ENCODE measurements around the gene PGC. TPM values are rescaled to one million over a fixed set of nuclear protein-coding genes. Genes with fewer than 3 reads are reported as not detected.

PGC gene
- total RNA-seq, 4 donors from 2014 or later, result not detected

DNA sequence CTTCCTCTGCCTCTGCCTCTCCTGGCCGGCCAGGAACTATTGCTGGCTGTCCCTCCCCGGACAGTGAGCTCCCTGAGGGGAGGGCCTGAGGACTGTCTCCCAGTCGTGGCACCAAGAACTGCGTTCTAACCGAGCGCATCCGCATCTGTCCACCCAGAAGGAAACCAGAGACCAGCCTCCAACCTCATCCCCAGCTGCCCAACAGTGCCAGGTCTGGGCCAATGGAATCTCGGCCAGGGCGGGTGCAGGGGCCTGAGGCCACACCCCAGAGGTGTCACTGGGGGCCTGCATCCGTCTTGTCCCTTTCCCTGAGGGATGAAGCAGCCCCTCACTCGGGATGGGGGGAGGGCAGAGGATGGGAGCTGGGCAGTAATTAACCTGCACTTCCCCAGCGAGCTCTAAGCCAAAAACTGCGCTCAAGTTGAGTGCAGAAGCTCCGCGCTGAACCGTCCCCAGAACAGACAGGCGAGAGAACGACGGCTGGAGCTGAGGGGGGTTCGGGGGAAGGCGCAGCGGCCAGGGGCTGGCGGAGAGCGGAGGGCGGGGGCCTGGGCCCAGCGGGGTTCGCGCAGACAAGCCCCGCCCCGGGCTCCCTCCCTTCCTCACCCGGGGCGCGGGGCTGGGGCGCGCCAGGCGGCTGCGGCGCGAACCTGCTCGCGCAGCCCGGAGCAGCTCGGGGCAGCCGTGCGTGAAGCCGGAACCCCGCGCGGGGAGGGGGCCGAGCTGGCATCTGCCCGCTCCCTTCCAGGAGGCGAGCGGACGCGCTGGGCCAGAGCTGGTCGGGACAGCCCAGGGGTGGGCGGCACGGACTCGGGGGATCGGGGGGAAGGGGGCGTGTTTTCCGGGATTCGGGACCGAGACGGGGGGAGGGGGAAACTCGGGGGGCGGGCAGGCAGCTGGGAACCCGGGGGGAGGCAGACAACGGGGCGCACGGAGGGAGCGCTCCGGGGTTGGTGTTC, 13.2 kb downstream of the PGC start:
- DNase-seq (ENCODE audit: low spot score) (no peak), ATAC-seq (ENCODE audit: low FRiP score) (peak; percentile 67)
- TF ChIP-seq, protein P1, sequence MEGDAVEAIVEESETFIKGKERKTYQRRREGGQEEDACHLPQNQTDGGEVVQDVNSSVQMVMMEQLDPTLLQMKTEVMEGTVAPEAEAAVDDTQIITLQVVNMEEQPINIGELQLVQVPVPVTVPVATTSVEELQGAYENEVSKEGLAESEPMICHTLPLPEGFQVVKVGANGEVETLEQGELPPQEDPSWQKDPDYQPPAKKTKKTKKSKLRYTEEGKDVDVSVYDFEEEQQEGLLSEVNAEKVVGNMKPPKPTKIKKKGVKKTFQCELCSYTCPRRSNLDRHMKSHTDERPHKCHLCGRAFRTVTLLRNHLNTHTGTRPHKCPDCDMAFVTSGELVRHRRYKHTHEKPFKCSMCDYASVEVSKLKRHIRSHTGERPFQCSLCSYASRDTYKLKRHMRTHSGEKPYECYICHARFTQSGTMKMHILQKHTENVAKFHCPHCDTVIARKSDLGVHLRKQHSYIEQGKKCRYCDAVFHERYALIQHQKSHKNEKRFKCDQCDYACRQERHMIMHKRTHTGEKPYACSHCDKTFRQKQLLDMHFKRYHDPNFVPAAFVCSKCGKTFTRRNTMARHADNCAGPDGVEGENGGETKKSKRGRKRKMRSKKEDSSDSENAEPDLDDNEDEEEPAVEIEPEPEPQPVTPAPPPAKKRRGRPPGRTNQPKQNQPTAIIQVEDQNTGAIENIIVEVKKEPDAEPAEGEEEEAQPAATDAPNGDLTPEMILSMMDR (IDR thresholded peaks at IDR 0.05), result no peak

DNA sequence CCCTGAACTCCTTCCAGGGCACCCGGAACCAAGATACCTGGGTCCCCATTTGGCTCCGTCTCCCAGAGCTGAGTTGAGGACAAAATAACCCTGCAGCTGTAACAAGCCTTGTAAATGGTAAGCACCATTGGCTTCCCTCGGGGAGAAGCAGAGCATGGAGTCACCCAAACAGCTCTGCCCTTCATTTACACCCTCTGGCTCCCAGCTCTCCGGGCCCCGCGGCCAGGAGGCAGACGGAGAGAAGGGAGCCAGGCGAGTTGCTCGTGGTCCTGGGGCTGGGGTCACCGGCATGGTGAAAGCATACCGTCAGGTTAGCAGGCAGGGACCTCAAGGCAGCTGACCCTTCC, 13.9 kb downstream of the PGC start:
- DNase-seq (ENCODE audit: low spot score) (no peak), ATAC-seq (ENCODE audit: low FRiP score) (no peak)
- TF ChIP-seq, protein P1 (IDR thresholded peaks at IDR 0.05), result no peak

DNA sequence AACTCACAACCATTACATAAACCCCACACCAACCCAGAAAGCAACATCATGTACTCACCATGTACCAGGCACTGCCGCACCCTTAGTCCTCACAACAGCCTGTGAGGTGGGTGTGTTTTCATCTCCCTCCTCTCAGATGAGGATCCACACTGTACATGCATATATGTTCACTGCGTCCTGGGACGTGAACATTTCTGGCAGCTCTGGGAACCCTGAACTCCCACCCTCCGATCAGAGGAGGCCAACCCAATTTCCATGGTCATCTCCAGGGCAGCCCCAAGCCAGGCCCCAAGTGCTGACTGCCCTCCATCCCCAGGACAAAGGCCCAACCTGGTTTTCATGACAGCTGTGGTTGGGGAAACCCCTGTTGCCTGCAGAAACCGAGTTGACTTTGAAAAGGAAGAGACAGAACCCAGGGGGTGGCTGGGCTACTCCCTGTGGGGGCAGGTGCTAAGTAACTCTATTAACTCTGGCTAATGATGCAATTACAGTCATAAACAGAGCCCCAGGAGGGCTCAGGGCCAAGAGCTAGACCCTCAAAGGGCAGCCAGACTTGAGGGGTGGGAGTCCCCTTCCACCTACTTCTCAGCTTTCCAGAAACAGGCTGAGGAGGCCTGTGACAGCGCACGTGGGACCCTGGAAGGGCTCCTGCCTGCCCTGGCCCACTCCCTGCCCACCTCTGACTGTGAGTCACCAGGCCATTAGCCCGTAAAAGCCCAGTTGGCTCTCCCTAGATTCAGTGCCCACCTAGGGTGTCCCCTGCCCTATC, 14.4 kb downstream of the PGC start:
- ATAC-seq (ENCODE audit: low FRiP score) (no peak), DNase-seq (ENCODE audit: low spot score) (no peak)
- TF ChIP-seq, protein P1 (IDR thresholded peaks at IDR 0.05), result no peak

DNA sequence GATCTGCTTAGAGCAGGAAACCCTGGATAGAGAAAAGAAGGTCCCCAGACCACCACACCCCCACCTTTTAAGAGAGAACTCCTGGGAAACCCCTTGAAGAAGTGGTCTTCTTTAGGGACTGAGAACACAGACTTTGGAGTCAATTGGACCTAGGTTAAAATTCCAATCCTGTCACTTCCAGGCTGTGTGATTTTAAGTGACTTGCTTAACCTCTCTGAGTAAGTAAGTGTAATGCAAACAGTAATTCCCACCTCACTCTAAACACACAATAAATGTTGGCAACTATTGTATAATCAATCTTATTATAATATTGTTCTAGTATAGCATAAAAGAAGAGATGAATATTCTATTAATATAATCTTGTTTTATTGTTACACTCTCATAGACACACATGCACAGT, 15.0 kb downstream of the PGC start:
- no peak for DNase-seq (ENCODE audit: low spot score)
- ATAC-seq (ENCODE audit: low FRiP score), result no peak
- TF ChIP-seq, protein P1 (IDR thresholded peaks at IDR 0.05), result no peak

DNA sequence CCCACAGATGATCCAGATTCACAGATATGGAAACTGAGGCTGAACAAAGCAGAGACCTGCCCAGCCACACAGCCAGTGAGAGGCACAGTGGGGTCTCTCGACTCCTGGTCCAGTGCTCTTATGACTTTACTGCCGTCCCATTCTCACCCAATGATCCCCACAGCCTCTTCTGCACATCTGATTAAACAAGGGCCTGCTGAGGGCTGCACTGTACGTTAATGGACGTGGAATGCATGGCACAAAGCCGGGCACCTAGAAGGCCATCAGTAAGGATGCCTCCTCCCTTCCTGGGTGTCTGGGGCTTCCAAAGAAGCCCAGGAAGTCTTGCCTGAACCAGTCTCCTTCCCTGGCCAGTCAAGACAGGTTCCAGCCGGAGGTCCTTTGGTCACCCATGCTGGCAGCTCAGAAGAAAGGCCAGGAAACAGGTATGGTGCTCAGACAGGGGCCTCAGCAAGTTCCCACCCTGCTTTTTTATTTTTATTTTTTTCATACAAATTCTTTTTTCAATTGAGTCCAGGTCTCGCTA, 15.6 kb downstream of the PGC start:
- TF ChIP-seq, protein P1 (IDR thresholded peaks at IDR 0.05), result no peak
- no peak for ATAC-seq (ENCODE audit: low FRiP score)
- DNase-seq (ENCODE audit: low spot score), result no peak

DNA sequence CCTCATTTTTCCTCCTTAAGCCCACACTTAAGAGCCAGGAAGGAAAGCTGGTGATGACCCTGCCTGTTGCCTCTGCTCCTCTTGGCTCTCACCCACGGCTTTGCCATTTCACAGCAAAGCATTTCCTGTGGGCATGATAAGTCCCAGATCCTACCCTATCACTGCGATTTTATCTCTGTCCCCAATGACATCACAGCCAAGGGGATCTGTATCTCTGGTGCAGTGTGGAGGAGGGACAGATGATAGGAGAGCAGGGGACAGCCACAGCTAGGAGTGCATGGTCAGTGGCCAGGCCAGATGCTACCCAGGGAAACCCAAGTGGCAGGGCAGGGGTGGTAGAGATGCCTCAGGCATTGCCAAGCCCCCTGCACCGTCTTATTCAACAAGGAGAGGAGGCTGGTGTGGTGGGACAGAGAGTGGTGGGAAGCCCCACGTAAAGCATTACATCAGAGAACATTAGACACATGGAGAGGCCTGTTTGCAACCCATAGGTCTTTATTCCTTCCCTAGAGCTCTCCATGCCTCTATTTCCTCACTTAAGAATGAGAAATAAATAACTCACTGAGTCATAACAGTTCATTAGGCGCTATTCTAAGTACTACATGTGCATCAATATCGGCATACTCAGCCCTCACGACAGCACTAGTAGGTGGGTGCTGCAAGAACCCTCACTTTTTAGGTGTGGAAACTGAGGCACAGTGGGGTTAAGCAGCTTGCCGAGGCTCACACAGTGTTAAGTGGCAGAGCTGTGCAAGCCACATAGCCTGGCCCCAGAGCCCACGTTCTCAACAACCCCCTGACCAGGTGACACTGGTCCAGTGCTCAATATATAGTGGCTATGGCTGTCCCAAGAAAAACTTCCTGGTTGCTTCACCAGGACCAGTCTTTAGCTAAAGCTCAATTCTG, 16.4 kb downstream of the PGC start:
- TF ChIP-seq, protein P1 (IDR thresholded peaks at IDR 0.05), result no peak
- DNase-seq (ENCODE audit: low spot score) (no peak), ATAC-seq (ENCODE audit: low FRiP score) (no peak)

All from omental fat pad (tissue), 4 donors.